Thymus (tissue), 11 donors: ENCODE results near the gene DBN1. TPM values are rescaled to one million over a fixed set of nuclear protein-coding genes. Genes with fewer than 3 reads are reported as not detected.
"Not testable (repeated sequence)": the region's sequence is repeated elsewhere in the genome, so short reads cannot be mapped to it uniquely, and the experiment has no call there.

Experiments
- DNase-seq, 9 donors: peaks; one replicate each; pipeline ENCODE4 v3.0.0-alpha.2; 2013; ENCODE audit warnings: low spot score in 9 of 9, low read depth in 6 of 9, missing footprints in 1 of 9
- H3K27ac ChIP-seq, 2 donors: one replicate each; pipeline ENCODE4 v1.5.1; 2013; ENCODE audit warnings: control low read depth in 1 of 2, low read depth in 1 of 2, low read length in 1 of 2, mild to moderate bottlenecking in 1 of 2, moderate library complexity in 1 of 2
- H3K27me3 ChIP-seq, 2 donors: one replicate each; pipeline ENCODE4 v1.5.1; 2013; ENCODE audit warnings: low read length in 1 of 2; ENCODE audit not compliant: control insufficient read depth in 2 of 2, insufficient read depth in 1 of 2
- H3K36me3 ChIP-seq, 2 donors: one replicate each; pipeline ENCODE4 v1.5.1; 2013; ENCODE audit warnings: low read length in 1 of 2, mild to moderate bottlenecking in 1 of 2, moderate library complexity in 1 of 2; ENCODE audit not compliant: control insufficient read depth in 2 of 2, insufficient read depth in 2 of 2
- H3K4me1 ChIP-seq, 2 donors: one replicate each; pipeline ENCODE4 v1.5.1; 2013; ENCODE audit warnings: low read length in 2 of 2; ENCODE audit not compliant: control insufficient read depth in 2 of 2, insufficient read depth in 2 of 2
- H3K4me3 ChIP-seq, 2 donors: one replicate each; pipeline ENCODE4 v1.5.1; 2013; ENCODE audit warnings: low read length in 2 of 2, control low read depth in 1 of 2, mild to moderate bottlenecking in 1 of 2
- H3K9me3 ChIP-seq, 2 donors: one replicate each; pipeline ENCODE4 v1.5.1; 2013; ENCODE audit warnings: low read length in 1 of 2, mild to moderate bottlenecking in 1 of 2; ENCODE audit not compliant: control insufficient read depth in 2 of 2, insufficient read depth in 1 of 2
- WGBS: extraction: QIAGEN DNeasy Blood & Tissue Kit; methylation state at CpG from one replicate; pipeline ENCODE4 v1.1.7; 2013; 5-methylcytosine and 5-hydroxymethylcytosine counted together
- polyA plus RNA-seq: library from polyadenylated mRNA; stranded (reverse); fragments of 200-250 nt; gene quantifications from one replicate; pipeline ENCODE4 v1.2.3, GENCODE V29; 2013
- total RNA-seq: library from RNA; stranded (reverse); fragments of 120-200 nt; gene quantifications from one replicate; pipeline ENCODE4 v1.2.4, GENCODE V29; 2013
- donor health status: healthy.

DBN1 gene
- total and polyA plus RNA-seq, 2 donors = 32.3 to 34.3 TPM

DNA sequence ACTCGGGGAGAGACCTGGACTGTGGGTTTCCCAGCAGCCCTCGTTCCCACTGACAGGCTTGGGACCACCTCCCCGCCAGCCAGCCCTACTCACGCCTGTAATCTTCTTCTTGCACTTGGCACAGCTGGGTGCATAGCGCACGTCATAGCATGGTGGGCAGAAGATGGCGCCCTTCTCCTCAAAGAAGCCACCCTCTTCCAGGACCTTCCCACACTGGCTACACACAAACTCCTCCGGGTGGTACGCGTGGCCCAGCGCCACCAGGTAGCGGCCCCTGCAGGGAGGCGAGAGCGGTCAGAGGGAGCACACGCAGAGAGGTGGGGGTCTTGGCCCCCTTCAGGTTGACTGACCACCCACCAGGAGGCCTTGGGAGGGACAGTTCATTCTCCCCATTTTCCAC lies 14.5 kb upstream of the DBN1 start:
- 90% methylated on average over 15 of the region's 15 CpGs for WGBS
- Histone ChIP-seq H3K27ac (no peak overlapping the region), H3K9me3 (no peaks in the 10 kb centered on the region), H3K4me1 (peaks cover 0 to 7% of the 10 kb centered on the region in 2 donors), H3K36me3 (no peaks in the 10 kb centered on the region), H3K27me3 (no peaks in the 10 kb centered on the region), H3K4me3 (no peak overlapping the region)
- DNase-seq = no peak

DNA sequence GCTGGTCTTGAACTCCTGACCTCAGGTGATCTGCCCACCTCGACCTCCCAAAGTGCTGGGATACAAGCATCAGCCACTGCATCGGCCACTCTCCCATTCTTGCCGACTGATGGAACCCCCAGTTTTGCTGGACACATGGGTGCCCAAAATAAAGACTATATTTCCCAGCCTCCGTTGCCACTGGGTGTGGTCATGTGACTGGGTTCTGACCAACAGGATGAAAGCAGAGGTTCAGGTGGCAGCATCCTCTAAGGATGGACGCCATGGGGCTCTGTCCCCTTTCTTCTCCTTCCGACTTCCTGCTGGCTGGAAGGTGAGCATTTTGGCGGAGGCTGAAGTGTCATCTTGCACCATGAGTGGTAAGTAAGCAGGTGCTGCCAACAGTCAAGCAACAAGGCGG lies 13.7 kb upstream of the DBN1 start:
- 98% methylated on average over 8 of the region's 8 CpGs for WGBS
- Histone ChIP-seq H3K9me3 (no peaks in the 10 kb centered on the region), H3K27ac (no peak overlapping the region), H3K27me3 (no peaks in the 10 kb centered on the region), H3K4me3 (no peak overlapping the region), H3K36me3 (no peaks in the 10 kb centered on the region), H3K4me1 (peaks cover 0 to 7% of the 10 kb centered on the region in 2 donors)
- no peak for DNase-seq

DNA sequence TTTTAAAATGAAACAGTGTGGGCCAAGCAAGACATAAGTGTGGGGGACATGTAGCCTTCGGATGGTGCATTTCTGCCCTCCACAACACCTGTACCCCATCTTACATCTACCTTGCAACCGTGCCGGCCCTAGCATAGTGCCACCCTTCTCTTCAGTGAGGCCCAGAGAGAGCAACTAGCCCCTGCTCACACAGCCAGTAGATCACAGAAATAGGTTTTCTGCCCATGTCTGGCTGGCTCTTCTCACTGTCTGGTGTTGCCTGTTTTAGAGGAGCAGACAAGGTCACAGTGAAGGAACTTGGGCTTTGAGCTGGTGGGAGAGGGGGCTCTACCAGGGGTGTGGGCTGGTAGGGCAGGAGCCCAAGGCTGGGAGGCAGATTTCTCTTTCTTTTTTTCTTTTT lies 12.8 kb upstream of the DBN1 start:
- Histone ChIP-seq H3K9me3 (no peaks in the 10 kb centered on the region), H3K4me1 (peaks cover 0 to 7% of the 10 kb centered on the region in 2 donors), H3K27me3 (no peaks in the 10 kb centered on the region), H3K4me3 (no peak overlapping the region), H3K36me3 (no peaks in the 10 kb centered on the region), H3K27ac (no peak overlapping the region)
- DNase-seq = no peak
- 98% methylated on average over 3 of the region's 3 CpGs for WGBS

DNA sequence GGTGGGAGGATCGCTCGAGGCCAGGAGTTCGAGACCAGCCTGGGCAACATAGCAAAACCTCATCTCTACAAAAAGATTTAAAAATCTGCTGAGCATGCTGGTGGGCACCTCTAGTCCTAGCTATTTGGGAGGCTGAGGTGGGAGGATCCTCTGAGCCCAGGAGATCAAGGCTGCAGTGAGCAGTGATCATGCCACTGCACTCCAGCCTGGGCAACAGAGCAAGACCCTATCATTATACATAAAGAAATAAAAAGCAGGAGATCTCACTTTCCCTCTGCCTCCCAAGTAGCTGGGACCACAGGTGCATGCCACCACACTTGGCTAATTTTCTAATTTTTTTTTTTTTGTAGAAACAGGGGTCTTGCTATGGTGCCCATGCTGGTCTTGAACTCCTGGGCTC lies 12.3 kb upstream of the DBN1 start:
- H3K27me3 ChIP-seq, H3K27ac ChIP-seq, H3K36me3 ChIP-seq, DNase-seq, H3K4me1 ChIP-seq, H3K9me3 ChIP-seq, H3K4me3 ChIP-seq: not testable (repeated sequence)
- WGBS = 98% methylated on average over 3 of the region's 3 CpGs

DNA sequence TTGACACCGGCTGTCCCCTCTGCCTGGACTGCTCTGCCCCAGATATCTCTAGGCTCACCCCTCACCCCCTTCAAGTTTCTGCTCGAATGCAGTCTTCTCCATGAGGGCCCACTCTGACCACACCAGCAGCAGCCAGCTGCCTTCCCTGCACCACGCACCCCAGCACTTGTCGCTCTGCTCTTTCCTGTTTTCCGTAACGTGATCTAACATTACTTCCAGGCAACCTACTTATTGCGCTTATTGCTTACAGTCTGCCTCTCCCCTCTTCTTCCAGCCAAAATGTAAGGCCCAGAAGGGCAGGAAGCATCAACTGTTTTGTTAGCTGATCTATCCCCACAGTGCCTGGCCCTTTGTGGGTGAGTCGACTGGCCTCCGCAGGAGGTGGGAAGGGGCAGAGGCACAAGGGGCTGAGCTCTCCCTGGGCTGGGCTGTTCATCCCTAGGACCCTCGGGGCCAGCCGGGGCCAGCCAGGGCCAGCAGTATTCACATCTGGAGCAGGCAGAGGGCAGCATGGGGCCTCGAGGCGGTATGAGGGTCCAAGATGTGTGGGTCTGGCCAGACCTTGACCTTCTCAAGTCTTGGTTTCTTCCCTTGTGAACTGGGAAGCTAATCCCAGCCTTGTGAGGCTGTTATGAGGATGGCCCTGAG lies 11.6 kb upstream of the DBN1 start:
- Histone ChIP-seq H3K27ac (no peak overlapping the region), H3K4me1 (peaks cover 0 to 7% of the 10 kb centered on the region in 2 donors), H3K27me3 (no peaks in the 10 kb centered on the region), H3K9me3 (no peaks in the 10 kb centered on the region), H3K36me3 (no peaks in the 10 kb centered on the region), H3K4me3 (no peak overlapping the region)
- no peak for DNase-seq
- WGBS = 83% methylated on average over 13 of the region's 13 CpGs

DNA sequence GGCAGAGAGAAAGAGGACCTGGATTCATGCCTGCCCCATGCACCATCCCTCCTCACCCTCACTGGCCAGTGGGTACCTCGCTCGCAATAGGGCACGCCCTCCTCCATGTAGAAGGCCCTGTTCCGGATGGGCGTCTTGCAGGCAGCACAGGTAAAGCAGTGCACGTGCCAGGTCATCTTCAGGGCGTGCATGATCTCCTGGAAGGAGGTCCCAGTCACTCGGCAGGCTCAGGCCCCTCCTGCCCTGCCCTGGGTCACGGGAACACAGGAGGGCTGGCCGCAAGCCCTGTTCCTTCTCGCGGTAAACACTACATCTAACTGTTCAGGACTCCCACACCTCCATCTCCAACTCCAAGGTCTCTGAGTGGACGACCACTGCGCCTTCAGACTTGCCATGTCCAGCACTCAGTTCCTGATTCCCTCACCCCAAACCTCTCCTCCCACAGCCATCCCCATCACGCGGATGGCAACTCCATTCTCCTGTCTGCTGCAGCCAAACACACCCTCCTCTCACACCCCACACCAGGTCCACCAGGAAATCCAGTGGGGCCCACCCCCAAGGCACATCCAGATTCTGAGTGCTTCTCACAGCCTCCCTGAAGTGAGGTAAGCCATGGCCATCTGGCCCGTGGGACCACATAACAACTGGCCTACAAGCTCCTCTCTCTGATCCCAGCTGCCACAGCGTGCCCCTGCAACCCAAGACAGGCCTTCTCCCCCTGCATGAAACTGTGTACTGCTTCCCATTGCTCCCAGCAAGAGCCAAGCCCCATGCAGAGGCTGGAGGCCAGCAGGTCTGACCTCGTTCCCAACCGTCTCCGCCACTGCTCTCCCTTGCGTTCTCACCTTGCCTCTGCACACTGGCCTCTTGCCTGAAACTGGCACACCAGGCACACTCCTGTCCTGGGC lies 10.8 kb upstream of the DBN1 start:
- Histone ChIP-seq H3K27me3 (no peaks in the 10 kb centered on the region), H3K9me3 (no peaks in the 10 kb centered on the region), H3K4me1 (peaks cover 3 to 14% of the 10 kb centered on the region in 2 donors), H3K4me3 (no peak overlapping the region), H3K27ac (no peak overlapping the region), H3K36me3 (no peaks in the 10 kb centered on the region)
- DNase-seq = no peak
- 95% methylated on average over 22 of the region's 22 CpGs for WGBS

DNA sequence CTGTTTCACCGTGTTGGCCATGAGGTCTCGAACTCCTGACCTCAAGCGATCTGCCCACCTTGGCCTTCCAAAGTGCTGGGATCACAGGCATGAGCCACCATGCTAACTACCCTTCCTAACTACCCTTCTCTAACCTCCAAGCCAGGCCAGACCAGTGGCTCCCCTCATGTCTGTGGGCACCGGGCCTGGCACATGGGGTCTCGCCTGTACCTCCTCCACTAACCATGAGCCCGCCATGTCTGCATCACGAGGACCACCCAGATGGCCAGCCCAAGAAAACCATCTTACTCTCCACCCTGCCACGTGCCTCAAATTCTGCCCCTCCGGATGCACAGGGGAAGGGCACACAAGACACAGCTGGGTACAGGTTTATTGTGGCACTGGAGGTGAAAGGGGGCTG lies 9.6 kb upstream of the DBN1 start:
- Histone ChIP-seq H3K27me3 (no peaks in the 10 kb centered on the region), H3K4me3 (no peak overlapping the region), H3K27ac (no peak overlapping the region), H3K36me3 (no peaks in the 10 kb centered on the region), H3K9me3 (no peaks in the 10 kb centered on the region), H3K4me1 (peaks cover 11 to 25% of the 10 kb centered on the region in 2 donors)
- no peak for DNase-seq
- WGBS = 97% methylated on average over 9 of the region's 9 CpGs

DNA sequence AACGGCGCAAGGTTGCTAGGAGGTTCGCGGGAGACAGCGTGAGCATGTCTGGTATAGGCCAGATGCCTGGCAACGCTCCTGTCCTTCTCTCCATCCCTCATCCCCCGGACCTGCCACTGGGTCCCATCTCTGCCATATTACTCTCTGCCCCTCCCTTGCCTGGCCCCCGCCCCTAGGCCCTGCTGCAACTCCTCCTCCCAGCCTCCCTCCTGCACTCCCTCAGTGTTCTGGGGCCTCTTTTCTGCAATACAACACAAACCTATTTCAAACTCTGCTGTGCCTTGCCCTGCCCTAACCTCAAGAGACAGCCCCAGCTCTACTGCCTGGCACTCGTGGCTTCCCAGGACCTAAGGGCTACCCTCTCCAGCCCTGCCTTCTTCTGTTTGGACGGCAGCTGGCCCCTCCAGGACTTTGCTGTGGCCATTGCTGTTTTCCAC lies 8.9 kb upstream of the DBN1 start:
- WGBS = 96% methylated on average over 10 of the region's 10 CpGs
- DNase-seq = no peak
- H3K4me3 ChIP-seq = no peak overlapping the region
- H3K9me3 ChIP-seq = no peaks in the 10 kb centered on the region
- H3K4me1 ChIP-seq = peaks cover 11 to 30% of the 10 kb centered on the region in 2 donors
- no peak overlapping the region for H3K27ac ChIP-seq
- no peaks in the 10 kb centered on the region for H3K36me3 ChIP-seq
- H3K27me3 ChIP-seq = no peaks in the 10 kb centered on the region

DNA sequence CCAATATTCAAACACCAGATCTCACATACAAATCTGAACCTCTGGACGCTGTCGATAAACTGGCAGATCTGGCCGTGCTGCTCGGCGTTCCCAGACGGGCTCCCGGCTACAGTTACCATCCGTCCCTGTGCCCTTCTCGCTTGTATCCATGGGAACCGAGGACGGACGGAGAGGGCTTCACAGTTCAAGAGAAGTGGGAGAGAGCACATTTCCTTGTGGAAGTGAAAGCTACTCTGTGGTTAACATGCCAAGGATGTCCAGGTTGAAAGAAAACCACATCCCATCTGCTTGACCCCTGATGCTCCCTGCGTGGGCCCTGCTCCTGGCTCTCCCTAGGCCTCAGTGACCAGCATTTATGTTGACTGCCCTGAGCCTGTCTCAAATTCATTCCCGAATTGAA lies 6.3 kb upstream of the DBN1 start:
- Histone ChIP-seq H3K36me3 (no peaks in the 10 kb centered on the region), H3K4me1 (peaks cover 17 to 51% of the 10 kb centered on the region in 2 donors), H3K4me3 (no peak overlapping the region), H3K27ac (peak overlapping the region in 1 of 2 donors; percentile 38), H3K27me3 (peaks cover 0 to under 1% of the 10 kb centered on the region in 2 donors), H3K9me3 (no peaks in the 10 kb centered on the region)
- 84% methylated on average over 14 of the region's 14 CpGs for WGBS
- DNase-seq = no peak
